Measurements from ENCODE around the gene PERM1.
A peak's percentile ranks its signal among the peaks of the same experiment; 100 is the strongest.
"Not testable (repeated sequence)": the region's sequence is repeated elsewhere in the genome, so short reads cannot be mapped to it uniquely, and the experiment has no call there.

Gene PERM1

DNA sequence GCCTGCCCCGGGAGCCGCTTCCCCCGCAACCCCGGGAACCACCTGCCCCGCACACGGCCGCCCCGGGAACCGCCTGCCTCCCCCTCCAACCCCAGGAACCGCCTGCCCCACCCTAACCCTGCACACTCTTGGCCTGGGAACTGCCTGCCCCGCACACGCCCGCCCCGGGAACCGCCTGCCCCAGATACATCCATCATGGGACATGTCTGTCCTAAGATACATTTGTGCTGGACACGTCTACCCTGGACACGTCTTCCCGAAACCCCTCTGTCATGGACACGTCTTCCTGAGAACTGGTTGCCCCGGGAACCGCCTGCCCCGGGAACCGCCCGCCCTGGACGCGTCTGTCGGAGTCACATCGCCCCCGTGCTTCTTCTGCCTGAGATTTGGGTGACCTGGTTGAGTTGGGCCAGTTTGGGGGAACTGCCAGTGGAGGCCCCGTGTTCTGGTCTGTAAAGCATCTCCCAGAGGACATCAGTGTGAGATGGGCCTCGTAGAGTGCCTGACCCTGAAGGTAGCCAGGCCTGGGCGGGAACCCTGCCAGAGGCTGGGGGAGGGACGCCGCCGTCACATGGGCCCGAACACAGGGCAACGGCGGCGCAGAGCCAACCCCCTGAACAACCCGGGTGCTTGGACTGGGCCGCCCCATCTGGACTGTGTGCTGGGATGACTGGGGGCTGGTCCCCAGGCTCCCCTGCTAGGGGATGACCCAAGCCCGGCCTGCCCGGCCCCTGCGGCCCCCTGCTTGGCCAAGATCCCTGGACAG lies 3.6 kb downstream of the PERM1 start:
- no peak for DNase-seq

DNA sequence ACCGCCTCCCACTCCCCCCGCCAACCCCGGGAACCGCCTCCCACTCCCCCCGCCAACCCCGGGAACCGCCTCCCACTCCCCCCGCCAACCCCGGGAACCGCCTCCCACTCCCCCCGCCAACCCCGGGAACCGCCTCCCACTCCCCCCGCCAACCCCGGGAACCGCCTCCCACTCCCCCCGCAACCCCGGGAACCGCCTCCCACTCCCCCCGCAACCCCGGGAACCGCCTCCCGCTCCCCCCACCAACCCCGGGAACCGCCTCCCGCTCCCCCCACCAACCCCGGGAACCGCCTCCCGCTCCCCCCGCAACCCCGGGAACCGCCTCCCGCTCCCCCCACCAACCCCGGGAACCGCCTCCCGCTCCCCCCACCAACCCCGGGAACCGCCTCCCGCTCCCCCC lies 5.1 kb downstream of the PERM1 start:
- not testable (repeated sequence) for DNase-seq

DNA sequence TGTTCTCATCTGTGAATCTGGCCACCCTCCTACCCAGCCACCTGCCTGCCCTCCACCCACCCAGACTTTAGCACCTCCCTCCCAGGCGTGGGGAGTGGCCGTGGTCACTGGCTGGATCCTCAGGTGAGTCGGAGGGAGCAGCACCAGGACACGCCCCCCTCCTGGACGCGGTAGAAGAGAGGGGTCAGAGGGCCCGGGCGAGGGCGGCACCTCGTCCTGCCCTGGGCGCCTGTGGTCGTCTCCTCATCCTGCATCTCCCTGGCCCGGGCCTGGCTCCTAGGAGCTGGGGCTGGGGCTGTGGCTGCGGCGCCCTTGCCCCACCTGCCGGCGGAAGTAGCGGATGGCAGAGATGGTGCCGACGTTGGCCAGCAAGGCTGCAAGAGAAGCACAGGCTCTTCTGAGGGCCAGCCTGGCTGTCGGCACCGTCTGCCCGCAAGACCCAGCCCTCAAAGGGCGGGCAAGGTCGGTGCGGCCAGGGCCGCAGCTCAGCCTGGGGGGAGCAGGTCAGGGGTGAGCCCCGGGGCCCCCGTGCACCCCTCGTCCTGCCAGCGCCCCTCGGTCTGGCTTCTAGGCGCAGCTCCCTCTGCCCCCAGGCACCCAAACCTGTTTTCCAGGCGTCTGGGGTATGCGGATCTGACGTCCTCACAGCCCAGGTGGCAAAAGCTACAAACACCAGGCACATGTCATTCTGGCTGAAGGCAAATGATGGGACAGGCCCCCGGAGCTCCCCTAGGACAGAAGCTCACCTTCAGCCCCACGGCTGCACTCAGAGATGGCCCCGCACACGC lies 5.8 kb downstream of the PERM1 start:
- DNase-seq = peak; percentile 38 to 62

DNA sequence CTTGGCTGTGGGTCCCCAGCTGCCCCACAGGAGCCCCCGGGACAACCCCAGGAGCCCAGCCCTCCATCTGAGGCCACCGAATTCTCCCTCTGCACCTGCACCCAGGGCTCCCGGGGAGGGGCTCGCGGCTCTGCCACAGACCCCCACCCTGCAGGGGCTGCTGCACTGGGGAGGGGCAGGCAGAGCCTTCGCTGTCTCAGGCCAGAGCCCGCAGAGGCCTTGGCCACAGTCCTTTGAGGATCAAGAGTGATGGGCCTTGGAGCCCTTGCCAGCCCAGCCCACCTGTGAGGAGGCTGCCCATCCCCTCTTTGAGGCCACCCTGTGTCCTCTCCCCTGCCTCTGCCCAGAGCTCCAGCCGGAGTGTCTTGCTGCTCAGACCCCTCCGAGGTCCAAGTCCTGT lies 6.5 kb downstream of the PERM1 start:
- no peak for DNase-seq

DNA sequence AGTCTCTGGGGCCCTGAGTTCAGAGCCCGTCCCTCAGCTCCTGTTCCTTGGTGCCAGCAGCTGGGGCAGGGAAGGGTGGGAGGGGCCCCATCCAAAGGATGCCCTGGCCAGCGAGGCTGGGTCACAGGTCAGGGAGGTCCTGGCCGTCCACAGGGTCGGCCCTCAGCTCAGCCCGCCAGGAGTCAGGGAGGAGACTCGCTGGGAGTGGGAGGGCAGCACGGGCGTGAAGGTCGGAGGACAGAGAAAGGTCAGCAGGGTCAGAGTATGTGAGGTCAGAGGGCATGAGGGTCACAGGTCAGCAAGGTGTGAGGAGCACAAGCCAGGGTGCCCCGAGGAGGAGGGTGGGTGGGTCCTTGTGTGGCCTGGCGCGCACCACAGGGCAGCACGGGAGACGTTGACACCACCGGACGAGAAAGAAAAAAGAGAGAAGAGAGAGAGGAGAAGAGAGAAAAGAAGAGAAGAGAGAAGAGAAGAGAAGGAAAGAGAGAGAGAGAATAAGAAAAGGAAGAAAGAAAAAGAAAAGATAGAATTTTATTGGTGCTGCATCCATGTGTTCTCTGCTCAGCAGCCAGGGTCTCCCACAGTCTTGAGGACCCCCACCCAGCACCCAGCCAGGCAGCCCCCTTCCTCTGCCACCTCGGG lies 7.1 kb downstream of the PERM1 start:
- no peak for DNase-seq

DNA sequence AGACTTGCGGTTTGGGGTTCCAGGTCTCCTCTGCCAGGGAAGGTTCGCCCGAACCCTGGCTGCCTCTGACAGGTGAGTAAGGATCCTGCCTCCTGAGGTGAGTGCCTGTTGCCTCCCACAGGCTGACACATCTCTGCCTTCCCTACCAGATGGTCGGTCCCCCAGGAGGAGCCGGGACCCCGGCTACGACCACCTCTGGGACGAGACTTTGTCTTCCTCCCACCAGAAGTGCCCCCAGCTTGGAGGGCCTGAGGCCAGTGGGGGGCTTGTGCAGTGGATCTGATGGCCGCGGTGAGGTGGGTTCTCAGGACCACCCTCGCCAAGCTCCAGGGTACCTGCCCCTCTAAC lies 7.6 kb downstream of the PERM1 start:
- DNase-seq = no peak

DNA sequence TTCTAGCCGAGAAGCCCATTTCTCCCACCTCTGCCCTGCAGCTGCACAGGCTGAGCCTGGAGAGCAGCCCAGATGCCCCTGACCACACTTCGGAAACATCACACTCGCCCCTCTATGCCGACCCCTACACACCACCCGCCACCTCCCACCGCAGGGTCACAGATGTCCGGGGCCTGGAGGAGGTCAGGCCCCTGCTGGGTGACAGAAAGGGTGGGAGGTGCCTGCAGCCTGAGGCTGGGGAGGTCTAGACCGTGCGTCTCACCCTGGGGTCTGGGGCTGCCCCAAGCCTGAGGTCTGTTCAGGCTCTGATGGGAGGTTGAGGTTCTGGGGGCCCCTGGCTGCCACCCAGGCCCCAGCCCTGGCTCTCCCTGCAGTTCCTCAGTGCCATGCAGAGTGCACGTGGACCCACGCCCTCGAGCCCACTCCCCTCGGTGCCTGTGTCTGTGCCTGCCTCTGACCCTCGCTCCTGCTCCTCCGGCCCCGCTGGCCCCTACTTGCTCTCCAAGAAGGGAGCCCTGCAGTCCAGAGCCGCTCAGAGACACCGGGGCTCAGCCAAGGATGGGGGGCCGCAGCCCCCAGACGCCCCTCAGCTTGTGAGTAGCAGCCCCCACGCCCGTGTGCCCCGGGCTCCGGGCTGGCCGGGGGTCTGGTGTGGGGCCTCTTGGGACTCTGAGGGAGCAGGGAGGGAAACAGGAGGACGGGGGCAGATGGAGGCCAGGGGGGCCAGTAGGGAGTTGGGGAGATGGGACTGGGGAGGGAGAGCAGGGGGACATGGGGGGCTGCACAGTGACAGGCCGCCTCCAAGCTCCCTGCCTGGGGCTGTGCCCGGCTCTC lies 8.2 kb downstream of the PERM1 start:
- DNase-seq = no peak

DNA sequence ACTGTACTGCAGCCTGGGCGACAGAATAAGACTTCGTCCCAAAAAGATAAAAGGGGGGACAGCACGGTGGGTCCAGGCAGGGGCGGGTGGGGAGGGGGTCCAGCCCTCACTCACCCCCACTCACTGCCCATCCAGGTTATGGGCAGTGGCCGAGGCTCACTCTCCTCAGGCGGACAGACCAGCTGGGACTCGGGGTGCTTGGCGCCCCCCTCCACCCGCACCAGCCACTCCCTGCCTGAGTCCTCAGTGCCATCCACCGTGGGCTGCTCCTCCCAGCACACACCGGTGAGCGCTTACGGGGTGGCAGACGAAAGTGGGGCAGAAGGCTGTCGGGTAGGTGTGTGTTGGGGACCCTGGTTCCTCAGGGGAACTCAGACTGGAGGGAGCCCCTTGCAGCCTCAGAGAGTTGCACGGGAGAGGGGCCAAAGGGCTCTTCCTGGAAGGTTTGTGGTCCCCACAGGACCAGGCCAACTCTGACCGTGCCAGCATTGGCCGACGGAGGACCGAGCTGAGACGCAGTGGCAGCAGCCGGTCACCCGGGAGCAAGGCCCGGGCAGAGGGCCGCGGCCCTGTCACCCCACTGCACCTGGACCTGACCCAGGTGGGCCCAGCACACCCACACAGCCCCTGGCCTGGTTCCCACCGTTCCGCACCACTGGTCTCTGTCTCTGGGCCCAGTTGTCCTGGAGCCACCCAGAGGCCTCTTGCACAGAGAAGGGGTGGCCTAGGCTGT lies 9.0 kb downstream of the PERM1 start:
- DNase-seq = no peak

DNA sequence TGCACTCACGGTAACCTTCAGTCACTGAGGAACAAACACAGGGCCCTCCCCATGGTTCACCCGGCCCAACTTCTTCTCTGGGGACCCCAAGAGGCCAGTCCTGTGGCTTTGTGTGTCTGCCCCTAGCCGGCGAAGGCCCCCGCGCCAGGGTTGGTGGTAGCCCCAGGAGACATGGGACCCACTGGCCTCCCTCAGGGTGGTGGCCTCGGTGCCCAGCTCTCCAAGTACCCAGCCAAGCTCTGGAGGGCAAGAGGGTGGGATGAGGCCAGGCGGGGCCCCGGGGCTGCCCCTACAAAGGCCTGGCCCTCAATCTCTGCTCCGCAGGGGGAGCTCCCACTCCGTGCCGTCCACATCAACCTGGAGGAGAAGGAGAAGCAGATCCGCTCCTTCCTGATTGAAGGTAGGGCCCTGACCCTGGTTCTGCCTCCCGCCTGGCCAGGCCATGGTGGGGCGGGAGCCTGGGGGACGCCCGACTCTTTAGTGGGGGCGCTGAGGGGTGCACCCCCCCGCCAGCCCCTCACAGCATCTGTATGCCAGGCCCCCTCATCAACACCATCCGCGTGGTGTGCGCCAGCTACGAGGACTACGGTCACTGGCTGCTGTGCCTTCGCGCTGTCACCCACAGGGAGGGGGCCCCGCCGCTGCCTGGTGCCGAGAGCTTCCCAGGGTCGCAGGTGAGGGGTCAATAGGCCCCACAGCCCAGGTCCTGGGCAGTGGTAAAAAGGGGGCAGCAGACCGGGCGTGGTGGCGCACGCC lies 10.0 kb downstream of the PERM1 start:
- DNase-seq = no peak

DNA sequence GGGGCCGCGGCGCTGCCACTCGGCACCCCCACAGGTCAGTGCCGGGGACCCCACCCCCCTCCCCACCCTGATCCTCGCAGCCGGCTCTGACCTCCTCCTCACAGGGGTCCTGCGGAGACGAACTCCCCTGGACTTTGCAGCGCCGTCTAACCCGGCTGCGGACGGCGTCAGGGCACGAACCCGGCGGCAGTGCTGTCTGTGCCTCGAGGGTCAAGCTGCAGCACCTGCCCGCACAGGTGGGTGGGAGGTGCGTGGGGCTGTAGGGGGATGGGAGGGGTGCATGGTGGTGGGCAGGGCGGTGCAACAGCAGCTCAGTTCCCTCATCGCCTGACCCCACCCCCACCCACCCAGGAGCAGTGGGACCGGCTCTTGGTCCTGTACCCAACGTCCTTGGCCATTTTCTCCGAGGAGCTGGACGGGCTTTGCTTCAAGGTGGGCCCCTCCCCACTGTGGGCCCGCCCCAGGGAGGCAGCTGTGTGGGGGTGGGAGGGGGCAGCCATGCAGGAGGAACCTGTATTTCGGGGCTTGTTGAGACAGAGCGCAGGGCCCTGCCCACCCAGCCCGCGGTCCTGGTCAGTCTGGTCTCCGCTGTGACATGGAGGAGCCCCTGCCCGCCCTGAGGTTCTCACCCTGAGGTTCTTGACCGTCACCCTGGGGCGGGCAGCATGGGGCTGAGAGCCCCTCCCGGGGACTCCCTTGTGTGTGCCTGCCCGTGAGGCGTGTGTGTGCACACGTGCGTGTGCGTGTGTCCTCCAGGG lies 10.7 kb downstream of the PERM1 start:
- DNase-seq = no peak

DNA sequence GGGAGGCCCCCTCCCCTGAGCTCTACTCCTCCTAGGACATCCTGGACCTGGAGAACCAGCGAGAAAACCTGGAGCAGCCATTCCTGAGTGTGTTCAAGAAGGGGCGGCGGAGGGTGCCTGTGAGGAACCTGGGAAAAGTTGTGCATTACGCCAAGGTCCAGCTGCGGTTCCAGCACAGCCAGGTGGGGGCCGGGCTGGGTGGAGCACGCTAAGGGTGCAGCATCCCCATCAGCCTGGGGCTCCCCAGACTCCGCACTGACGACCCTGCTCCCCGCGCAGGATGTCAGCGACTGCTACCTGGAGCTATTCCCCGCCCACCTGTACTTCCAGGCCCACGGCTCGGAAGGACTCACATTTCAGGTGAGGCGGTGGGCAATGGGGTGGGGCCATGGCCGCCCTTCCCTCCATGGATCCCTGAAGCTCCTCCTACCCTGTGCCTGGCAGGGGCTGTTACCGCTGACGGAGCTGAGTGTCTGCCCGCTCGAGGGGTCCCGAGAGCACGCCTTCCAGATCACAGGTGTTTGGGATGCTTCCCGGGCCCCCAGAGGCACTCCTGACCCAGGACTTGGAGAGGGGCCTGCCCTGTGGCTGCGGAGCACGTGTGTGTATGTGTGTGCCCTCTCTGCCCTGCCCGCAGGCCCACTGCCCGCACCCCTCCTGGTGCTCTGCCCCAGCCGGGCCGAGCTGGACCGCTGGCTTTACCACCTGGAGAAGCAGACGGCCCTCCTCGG lies 11.5 kb downstream of the PERM1 start:
- no peak for DNase-seq

DNA sequence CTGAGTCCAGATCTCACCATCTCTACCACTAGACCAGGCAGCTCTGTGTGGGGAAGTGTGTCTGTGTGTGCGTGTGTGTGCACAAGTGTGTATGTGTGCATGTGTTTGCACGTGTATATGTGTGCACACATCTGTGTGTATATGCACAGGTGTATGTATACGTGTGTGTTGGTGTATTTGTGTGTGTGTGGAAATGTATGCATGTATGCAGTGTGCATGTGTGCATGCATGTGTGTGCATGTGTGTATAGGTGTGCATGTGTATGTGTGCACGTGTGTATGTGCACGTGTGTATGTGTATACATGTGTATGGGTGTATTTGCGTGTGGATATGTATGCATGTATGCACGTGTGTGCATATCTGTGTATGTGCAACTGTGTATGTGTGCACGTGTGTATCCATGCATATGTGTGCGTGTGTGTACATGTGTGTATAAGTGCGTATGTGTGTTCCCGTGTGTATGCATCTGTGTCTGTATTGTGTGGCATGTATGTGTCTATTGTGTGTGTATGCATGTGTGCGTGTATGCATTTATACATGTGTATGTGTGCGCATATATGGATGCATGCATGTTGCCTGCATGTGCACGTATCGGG lies 12.5 kb downstream of the PERM1 start:
- no peak for DNase-seq

DNA sequence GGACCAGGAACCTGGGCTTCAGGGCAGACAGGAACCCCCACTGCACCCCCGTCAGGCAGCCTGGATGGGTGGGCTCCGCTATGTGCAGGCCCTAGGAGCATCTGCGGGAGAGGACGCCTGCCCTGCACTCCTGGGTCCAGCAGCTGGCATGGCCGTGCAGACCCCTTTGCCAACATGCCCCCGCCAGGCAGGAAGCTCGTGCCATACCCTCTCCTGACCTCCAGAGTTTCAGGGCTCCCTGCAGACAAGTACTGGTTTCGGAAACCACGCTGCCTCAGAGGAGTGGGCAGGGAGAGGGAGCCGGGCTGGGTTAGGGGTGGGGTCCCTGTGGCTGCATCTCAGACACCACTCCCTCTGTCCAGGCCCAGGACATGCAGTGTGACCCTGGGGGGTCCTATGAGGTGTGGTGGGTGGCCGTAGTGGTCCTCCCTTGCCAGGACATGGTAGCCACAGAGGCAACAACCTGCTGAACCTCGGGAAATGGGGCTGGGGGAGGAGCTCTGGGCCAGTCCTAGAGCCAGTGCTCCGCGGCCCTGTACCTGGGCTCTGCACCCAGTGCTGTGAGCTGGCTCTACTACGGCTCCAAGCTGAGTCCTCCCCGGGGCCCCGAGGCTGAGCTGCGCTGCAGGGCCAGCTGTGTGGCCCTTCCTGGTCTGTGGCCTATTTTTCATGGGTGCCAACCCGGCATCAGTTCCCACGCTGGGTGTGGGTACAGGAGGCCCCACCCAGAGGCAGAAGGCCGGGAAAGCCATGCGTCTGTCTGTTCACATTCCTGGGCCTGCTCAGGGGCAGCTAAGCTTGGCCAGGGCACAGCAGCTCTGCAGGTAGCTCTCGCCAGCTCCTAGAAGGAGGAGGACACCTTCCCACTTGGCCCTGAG lies 14.2 kb downstream of the PERM1 start:
- no peak for DNase-seq

DNA sequence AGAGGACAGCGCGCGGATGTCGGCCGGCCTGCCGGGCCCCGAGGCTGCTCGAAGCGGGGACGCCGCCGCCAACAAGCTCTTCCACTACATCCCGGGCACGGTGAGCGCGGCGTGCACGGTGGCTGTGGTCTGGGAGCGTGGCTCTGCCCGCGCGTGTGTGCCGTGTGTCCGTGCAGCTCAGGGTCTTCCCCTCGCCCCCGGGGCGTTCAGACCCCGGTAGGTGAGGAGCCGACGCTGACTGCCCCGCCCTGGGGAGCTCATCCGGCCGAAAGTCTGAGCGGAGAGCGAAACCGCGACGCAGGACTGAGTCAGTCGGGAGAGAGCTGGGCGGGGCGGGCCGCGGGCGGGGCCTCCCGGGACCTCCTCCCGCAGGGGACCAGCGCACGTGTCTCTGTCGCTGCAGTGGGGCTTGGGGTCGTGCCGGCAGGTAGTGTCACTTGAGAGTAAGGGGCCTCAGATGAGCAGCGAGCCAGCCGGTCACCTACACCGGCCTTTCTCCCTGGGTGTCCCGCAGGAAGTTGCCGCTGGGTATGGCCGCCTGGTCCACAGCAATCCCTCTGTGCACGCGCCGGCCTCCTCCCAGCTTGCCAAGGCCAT lies 15.1 kb downstream of the PERM1 start:
- peak; percentile 31 to 66 for DNase-seq

DNA sequence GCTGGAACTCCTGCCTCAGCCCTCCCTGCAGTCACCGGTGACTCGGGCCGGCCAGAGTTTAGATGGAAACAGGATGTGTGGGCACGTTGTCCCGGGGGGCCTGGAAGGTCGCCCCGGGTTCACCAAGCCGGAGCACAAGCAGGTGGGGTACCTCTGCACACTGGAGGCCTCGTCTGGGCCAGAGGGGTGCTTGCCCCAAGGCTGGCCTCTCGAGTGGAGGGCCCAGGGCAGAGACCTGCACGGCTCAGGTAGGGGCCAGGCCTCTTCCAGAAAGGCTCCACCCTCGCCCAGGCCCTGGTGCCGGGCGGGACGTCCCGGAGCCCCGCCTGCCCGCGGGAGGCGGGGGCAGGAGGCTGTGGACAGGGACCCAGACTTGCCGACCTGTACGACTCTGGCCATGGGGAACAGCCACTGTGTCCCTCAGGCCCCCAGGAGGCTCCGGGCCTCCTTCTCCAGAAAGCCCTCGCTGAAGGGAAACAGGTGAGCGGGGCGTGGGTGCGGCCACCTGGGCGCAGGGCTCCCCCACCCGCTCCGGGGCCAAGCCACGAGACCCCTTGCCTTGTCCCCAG lies 15.7 kb downstream of the PERM1 start, which contains the start of gene PLEKHN1:
PLEKHN1 (plus strand) TSS at position 348 of the 569 bp plus-strand sequence; CDS start at position 398, 50 bp downstream.
- peak in 1 of 2 donors; percentile 10 for DNase-seq

DNA sequence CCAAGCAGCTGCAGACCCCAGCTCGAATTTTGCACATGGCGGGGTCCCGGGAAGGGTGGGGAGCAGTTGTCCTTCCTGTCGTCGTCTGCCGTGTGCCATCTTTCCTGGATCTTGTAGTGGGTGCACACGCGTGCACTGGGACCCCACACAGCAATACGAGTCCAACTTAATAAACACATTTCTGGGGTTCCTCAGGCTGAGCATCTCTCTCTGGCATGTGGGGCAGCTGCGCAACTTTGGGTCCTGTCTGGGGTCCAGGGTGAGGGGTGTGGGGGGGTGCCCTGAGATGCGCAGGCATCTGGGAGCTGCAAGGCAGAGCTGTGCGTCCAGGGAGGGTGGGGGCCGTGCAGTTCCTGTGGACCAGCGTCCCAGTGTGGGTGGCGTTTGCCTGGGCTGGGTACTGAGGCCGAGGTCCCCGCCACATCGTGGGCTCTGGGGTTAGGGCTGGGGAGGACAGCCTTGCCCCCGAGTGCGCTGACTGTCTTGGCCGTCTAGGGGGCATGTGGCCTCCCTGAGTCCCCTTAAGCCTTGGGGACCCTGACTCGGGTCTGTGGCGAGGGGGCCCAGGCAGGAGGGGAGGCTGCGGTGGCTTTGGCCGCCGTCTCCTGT lies 16.3 kb downstream of the PERM1 start:
- DNase-seq = no peak

Measured in inflammatory macrophage treated with lipopolysaccharide for 1 hour (primary cell).